KMS-11 (cell line): Measurements from ENCODE around the gene DAZAP1.
"Not testable (repeated sequence)": the region's sequence is repeated elsewhere in the genome, so short reads cannot be mapped to it uniquely, and the experiment has no call there.

Experiments
- H2AFZ ChIP-seq: fragments of 200-600 bp; sonication (generic); 2 replicates; pipeline ENCODE4 v1.6.1; 2016; ENCODE audit warnings: antibody characterized with exemption, mixed run types, low read depth
- H3K27ac ChIP-seq: fragments of 200-600 bp; sonication (generic); 2 replicates; pipeline ENCODE4 v1.6.1; 2016; ENCODE audit warnings: mild to moderate bottlenecking, mixed run types
- H3K27me3 ChIP-seq: fragments of 200-600 bp; sonication (generic); 2 replicates; pipeline ENCODE4 v1.6.1; 2017; ENCODE audit warnings: mild to moderate bottlenecking, low read depth, mixed run types, moderate library complexity; ENCODE audit not compliant: insufficient read depth
- H3K36me3 ChIP-seq: fragments of 200-600 bp; sonication (generic); 2 replicates; pipeline ENCODE4 v1.6.1; 2017; ENCODE audit warnings: mild to moderate bottlenecking, mixed run types; ENCODE audit not compliant: insufficient read depth
- H3K4me1 ChIP-seq: fragments of 200-600 bp; sonication (generic); 2 replicates; pipeline ENCODE4 v1.6.1; 2016; ENCODE audit warnings: mild to moderate bottlenecking, low read depth, mixed run types; ENCODE audit not compliant: poor library complexity, severe bottlenecking
- H3K4me2 ChIP-seq: fragments of 200-600 bp; sonication (generic); 2 replicates; pipeline ENCODE4 v1.7.0; 2016; ENCODE audit warnings: mild to moderate bottlenecking, mixed run types
- H3K4me3 ChIP-seq: fragments of 200-600 bp; sonication (generic); IDR thresholded peaks from 2 replicates; pipeline ENCODE4 v1.6.1; 2017; ENCODE audit warnings: low read depth, low read length, mixed read lengths; ENCODE audit not compliant: insufficient read depth
- H3K79me2 ChIP-seq: fragments of 200-600 bp; sonication (generic); 2 replicates; pipeline ENCODE4 v1.6.1; 2016; ENCODE audit warnings: low read depth, mixed run types; ENCODE audit not compliant: insufficient read depth
- H3K9ac ChIP-seq: fragments of 200-600 bp; sonication (generic); 2 replicates; pipeline ENCODE4 v1.6.1; 2016; ENCODE audit warnings: mild to moderate bottlenecking, mixed run types
- H4K20me1 ChIP-seq: fragments of 200-600 bp; sonication (generic); 2 replicates; pipeline ENCODE4 v1.6.1; 2016; ENCODE audit warnings: mild to moderate bottlenecking, mixed run types; ENCODE audit not compliant: insufficient read depth
- CTCF ChIP-seq: fragments of 200-600 bp; sonication (generic); conservative IDR thresholded peaks from 2 replicates; pipeline ENCODE4 v1.6.1; 2017; ENCODE audit warnings: low read depth, mild to moderate bottlenecking, antibody characterized with exemption, low read length, moderate library complexity, mixed read lengths

DAZAP1 gene

GRCh38 chr19:1417681-1418495 lies 10.5 kb downstream of the DAZAP1 start:
- H4K20me1 ChIP-seq = peaks cover 21% of the 10 kb centered on the region
- H3K27me3 ChIP-seq = no peaks in the 10 kb centered on the region
- H3K36me3 ChIP-seq = no peaks in the 10 kb centered on the region; the same call in 1 of the 2 replicates
- H3K4me1 ChIP-seq = peaks cover 6% of the 10 kb centered on the region
- peaks cover 81% of the 10 kb centered on the region for H3K79me2 ChIP-seq
- no peak overlapping the region for H2AFZ ChIP-seq
- H3K4me2 ChIP-seq = no peak overlapping the region
- no peak overlapping the region for H3K27ac ChIP-seq
- H3K4me3 ChIP-seq = no peak overlapping the region
- no peak overlapping the region for H3K9ac ChIP-seq
- TF ChIP-seq CTCF = no peak

- H3K4me1 ChIP-seq = peaks cover 3% of the 10 kb centered on the region
- H3K27ac ChIP-seq = no peak overlapping the region
- no peak overlapping the region for H3K4me3 ChIP-seq
- no peak overlapping the region for H3K9ac ChIP-seq
- no peaks in the 10 kb centered on the region; the same call in 1 of the 2 replicates for H3K36me3 ChIP-seq
- H3K4me2 ChIP-seq = no peak overlapping the region
- no peaks in the 10 kb centered on the region for H3K27me3 ChIP-seq
- no peak for TF ChIP-seq CTCF
- peaks cover 81% of the 10 kb centered on the region for H3K79me2 ChIP-seq
- H4K20me1 ChIP-seq = peaks cover 19% of the 10 kb centered on the region
- H2AFZ ChIP-seq = no peak overlapping the region
These were observed 11.1 kb downstream of the DAZAP1 start for GRCh38 chr19:1418496-1418775.

- Histone ChIP-seq H3K27ac (no peak overlapping the region), H3K4me2 (no peak overlapping the region), H3K4me3 (no peak overlapping the region), H2AFZ (no peak overlapping the region), H3K27me3 (no peaks in the 10 kb centered on the region), H3K36me3 (no peaks in the 10 kb centered on the region; the same call in 1 of the 2 replicates), H4K20me1 (peaks cover 13% of the 10 kb centered on the region), H3K4me1 (no peaks in the 10 kb centered on the region), H3K9ac (no peak overlapping the region), H3K79me2 (peaks cover 77% of the 10 kb centered on the region)
- no peak for TF ChIP-seq CTCF
These were observed 11.8 kb downstream of the DAZAP1 start for GRCh38 chr19:1418951-1419738.

GRCh38 chr19:1420085-1420484 lies 12.7 kb downstream of the DAZAP1 start:
- peaks cover 68% of the 10 kb centered on the region for H3K79me2 ChIP-seq
- H3K4me2 ChIP-seq, H4K20me1 ChIP-seq, H3K27me3 ChIP-seq, H3K36me3 ChIP-seq, H3K9ac ChIP-seq, H2AFZ ChIP-seq, H3K4me3 ChIP-seq, H3K4me1 ChIP-seq, H3K27ac ChIP-seq: not testable (repeated sequence)

- no peaks in the 10 kb centered on the region for H3K4me1 ChIP-seq
- H4K20me1 ChIP-seq = peaks cover 8% of the 10 kb centered on the region; the same call in 1 of the 2 replicates
- no peak overlapping the region for H3K4me2 ChIP-seq
- H3K9ac ChIP-seq = no peak overlapping the region
- no peaks in the 10 kb centered on the region for H3K27me3 ChIP-seq
- no peak for TF ChIP-seq CTCF
- H3K4me3 ChIP-seq = no peak overlapping the region
- H3K79me2 ChIP-seq = peaks cover 68% of the 10 kb centered on the region
- no peak overlapping the region for H2AFZ ChIP-seq
- no peak overlapping the region for H3K27ac ChIP-seq
- H3K36me3 ChIP-seq = no peaks in the 10 kb centered on the region; the same call in 1 of the 2 replicates
These were observed 13.2 kb downstream of the DAZAP1 start for GRCh38 chr19:1420590-1420989.
